Measurements from ENCODE around the gene OR4D10.

Gene OR4D10

DNA sequence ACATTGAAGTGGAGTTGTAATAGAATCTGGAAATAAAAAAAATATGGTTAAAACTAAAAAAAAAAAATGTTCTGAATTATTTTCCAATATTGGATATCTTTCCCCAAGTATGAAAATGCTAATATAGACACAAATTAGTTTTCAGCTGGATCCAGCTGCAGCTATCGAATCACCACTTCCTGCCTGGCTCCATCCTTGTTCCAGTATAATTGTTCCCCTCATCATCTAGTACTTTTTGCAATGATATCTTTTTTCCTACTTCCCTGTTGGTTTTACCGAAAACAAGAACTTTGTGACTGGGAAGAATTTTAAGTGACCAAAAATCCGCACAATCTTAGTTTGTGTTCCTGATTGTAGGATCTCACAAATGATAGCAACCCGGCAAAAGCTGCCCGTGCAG, 47.6 kb downstream of the OR4D10 start:
- in situ Hi-C loops (cut with MboI; ENCODE audit: low sequenced_read_pairs): no loop called here

- in situ Hi-C loops (cut with MboI; ENCODE audit: low sequenced_read_pairs): no loop called here
Observed at GRCh38 chr11:59523541-59523940, 50.4 kb downstream of the OR4D10 start.

DNA sequence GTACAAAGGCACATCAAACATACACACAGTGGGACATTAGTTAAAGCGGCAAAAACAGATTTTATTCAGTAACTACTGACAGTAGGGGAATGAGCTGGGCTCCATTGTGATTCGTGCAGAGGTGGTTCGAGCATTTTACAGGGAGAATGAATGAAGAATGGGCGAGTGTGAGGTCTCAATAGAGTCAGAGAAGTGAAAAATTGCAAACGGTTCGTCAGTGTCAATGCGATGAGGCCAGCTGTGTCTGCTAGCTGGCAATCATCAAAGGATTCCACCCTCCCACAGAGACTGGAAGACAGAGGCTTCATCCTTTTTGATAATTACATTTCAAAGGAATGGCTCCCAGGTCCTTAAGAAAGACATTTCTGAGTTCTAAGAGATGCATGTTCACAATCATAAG, 55.6 kb downstream of the OR4D10 start:
- in situ Hi-C loops (cut with MboI; ENCODE audit: low sequenced_read_pairs): no loop called here

All from HL-60/S4 (cell line).